ENCODE data around the gene TBC1D16. TPM values are rescaled to one million over a fixed set of nuclear protein-coding genes. Genes with fewer than 3 reads are reported as not detected.

TBC1D16 gene
- total RNA-seq, 1 experiment from 2014 or later, result 96.1 TPM

DNA sequence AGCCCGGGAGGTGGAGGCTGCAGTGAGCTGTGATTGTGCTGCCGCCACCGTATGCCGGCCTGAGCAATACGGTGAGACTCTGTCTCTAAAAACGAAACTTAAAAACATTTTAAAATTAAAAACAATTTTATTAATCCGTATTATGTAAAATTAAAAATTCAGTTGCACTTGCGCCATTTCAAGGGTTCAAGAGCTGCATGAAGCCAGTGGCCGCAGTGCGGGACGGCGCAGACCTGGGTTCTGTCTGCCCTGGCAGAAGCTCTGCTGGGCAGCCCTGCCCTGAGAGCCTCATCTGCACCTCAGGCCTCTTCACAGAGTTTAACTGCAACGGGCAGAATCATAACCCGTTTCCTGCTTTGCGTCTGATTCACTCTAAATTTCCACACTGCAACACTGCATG lies 31.7 kb downstream of the TBC1D16 start (continued):
- TF ChIP-seq, protein P1, sequence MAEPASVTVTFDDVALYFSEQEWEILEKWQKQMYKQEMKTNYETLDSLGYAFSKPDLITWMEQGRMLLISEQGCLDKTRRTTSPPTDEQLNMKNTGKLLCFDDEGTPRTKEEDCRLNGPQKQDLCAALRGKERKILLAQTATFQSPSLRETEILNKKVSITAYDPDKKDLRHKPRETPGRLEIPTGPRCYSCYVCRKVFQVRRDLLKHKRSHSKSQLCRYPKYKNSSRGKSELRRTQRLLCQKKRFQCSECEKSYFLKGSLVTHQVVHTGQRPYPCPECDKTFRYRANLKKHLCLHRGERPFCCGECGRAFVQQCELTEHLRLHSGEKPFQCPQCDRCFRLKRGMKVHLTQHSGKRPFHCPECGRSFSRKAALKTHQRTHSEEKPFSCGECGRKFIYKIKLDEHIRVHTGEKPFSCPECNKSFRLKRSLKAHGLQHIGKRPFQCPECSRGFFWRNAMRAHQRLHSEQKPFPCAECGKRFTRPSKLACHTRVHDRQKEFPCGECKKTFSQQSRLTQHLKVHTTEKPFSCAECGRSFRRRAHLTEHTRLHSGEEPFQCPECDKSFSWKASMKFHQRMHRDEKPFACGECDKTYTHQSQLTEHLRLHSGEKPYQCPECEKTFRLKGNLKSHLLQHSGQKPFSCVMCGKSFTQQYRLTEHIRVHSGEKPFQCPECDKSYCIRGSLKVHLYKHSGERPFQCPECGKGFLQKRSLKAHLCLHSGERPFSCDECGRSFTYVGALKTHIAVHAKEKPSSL (CRISPR knock-in tag; conservative IDR thresholded peaks at IDR 0.05), result no peak
- TF ChIP-seq NFYB (CRISPR knock-in tag; conservative IDR thresholded peaks at IDR 0.05; ENCODE audit: low read depth) (no peak), SMAD3 (CRISPR knock-in tag; IDR thresholded peaks at IDR 0.05; ENCODE audit: borderline replicate concordance) (no peak), ZNF416 (CRISPR knock-in tag; IDR thresholded peaks at IDR 0.05) (no peak), HMGA2 (CRISPR knock-in tag; IDR thresholded peaks at IDR 0.05) (no peak), OVOL2 (CRISPR knock-in tag; IDR thresholded peaks at IDR 0.05; ENCODE audit: borderline replicate concordance) (no peak), RORB (CRISPR knock-in tag; IDR thresholded peaks at IDR 0.05) (no peak)
- TF ChIP-seq, protein P2, sequence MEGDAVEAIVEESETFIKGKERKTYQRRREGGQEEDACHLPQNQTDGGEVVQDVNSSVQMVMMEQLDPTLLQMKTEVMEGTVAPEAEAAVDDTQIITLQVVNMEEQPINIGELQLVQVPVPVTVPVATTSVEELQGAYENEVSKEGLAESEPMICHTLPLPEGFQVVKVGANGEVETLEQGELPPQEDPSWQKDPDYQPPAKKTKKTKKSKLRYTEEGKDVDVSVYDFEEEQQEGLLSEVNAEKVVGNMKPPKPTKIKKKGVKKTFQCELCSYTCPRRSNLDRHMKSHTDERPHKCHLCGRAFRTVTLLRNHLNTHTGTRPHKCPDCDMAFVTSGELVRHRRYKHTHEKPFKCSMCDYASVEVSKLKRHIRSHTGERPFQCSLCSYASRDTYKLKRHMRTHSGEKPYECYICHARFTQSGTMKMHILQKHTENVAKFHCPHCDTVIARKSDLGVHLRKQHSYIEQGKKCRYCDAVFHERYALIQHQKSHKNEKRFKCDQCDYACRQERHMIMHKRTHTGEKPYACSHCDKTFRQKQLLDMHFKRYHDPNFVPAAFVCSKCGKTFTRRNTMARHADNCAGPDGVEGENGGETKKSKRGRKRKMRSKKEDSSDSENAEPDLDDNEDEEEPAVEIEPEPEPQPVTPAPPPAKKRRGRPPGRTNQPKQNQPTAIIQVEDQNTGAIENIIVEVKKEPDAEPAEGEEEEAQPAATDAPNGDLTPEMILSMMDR (IDR thresholded peaks at IDR 0.05), result no peak
- TF ChIP-seq, protein P3, sequence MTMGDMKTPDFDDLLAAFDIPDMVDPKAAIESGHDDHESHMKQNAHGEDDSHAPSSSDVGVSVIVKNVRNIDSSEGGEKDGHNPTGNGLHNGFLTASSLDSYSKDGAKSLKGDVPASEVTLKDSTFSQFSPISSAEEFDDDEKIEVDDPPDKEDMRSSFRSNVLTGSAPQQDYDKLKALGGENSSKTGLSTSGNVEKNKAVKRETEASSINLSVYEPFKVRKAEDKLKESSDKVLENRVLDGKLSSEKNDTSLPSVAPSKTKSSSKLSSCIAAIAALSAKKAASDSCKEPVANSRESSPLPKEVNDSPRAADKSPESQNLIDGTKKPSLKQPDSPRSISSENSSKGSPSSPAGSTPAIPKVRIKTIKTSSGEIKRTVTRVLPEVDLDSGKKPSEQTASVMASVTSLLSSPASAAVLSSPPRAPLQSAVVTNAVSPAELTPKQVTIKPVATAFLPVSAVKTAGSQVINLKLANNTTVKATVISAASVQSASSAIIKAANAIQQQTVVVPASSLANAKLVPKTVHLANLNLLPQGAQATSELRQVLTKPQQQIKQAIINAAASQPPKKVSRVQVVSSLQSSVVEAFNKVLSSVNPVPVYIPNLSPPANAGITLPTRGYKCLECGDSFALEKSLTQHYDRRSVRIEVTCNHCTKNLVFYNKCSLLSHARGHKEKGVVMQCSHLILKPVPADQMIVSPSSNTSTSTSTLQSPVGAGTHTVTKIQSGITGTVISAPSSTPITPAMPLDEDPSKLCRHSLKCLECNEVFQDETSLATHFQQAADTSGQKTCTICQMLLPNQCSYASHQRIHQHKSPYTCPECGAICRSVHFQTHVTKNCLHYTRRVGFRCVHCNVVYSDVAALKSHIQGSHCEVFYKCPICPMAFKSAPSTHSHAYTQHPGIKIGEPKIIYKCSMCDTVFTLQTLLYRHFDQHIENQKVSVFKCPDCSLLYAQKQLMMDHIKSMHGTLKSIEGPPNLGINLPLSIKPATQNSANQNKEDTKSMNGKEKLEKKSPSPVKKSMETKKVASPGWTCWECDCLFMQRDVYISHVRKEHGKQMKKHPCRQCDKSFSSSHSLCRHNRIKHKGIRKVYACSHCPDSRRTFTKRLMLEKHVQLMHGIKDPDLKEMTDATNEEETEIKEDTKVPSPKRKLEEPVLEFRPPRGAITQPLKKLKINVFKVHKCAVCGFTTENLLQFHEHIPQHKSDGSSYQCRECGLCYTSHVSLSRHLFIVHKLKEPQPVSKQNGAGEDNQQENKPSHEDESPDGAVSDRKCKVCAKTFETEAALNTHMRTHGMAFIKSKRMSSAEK (CRISPR knock-in tag; IDR thresholded peaks at IDR 0.05; ENCODE audit: borderline replicate concordance), result no peak

DNA sequence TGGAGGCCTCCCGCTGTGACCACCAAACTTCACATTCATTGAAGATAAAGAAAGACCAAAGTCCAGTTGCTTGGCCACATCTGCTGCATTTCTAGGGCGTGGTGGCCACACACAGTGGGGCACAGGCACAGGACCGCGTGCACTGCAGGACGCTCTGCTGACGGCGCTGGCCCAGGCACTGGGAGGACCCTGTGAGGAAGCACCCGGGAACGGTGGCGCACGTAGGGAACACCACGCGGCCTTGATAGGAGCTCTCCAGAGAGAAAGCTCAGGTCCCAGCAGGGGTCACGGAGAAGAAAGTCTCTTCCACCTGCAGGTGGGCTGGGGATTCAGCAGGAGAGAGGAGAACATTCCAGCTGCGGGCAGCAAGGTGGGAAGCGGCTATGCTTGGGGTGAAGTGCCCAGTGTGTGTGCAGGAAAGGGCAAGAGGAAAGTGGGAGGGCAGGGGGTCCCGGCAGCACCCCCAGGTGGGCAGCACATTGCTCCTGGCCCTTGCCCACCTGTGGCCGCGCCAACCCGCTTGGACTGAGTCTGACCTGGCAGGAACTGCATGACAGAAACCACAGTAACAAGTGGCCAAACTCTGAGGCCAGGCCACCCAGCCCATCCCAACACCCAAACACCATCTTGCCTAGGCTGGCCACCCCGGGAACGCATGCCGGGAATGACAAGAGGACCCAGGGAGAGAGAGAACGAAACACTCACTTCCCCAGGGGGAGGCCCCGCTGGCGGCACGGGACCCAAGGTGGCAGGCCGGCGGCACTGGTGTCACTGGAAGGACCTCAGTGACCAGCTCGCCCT lies 32.8 kb downstream of the TBC1D16 start:
- ATAC-seq, result no peak
- Mint-ChIP-seq H3K4me3 (no peak overlapping the region), H3K27me3 (ENCODE audit: low read depth) (no peaks in the 10 kb centered on the region), H3K27ac (no peak overlapping the region), H3K36me3 (peaks cover 23% of the 10 kb centered on the region), H3K4me1 (peaks cover 8% of the 10 kb centered on the region), H3K9me3 (peaks cover 6% of the 10 kb centered on the region; the same call in 1 of the 2 replicates)
- no peak for DNase-seq (ENCODE audit: low spot score)
- ChIA-PET CTCF (interaction anchor here (1.0 kb wide), 1 partner anchor 98 kb away, joined by 4 read pairs; the partner anchor contains the start of gene GAA), POLR2A (interaction anchor here (0.7 kb wide), 1 partner anchor 28 kb away, joined by 4 read pairs; no protein-coding TSS in a partner anchor)
- TF ChIP-seq ZNF416 (CRISPR knock-in tag; IDR thresholded peaks at IDR 0.05), result no peak
- no peak for TF ChIP-seq NFYB (CRISPR knock-in tag; conservative IDR thresholded peaks at IDR 0.05; ENCODE audit: low read depth)
- no peak for TF ChIP-seq PRRX2 (CRISPR knock-in tag; IDR thresholded peaks at IDR 0.05)
- no peak for TF ChIP-seq OVOL2 (CRISPR knock-in tag; IDR thresholded peaks at IDR 0.05; ENCODE audit: borderline replicate concordance)
- TF ChIP-seq, protein P4, sequence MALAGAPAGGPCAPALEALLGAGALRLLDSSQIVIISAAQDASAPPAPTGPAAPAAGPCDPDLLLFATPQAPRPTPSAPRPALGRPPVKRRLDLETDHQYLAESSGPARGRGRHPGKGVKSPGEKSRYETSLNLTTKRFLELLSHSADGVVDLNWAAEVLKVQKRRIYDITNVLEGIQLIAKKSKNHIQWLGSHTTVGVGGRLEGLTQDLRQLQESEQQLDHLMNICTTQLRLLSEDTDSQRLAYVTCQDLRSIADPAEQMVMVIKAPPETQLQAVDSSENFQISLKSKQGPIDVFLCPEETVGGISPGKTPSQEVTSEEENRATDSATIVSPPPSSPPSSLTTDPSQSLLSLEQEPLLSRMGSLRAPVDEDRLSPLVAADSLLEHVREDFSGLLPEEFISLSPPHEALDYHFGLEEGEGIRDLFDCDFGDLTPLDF (CRISPR knock-in tag; IDR thresholded peaks at IDR 0.05), result no peak
- TF ChIP-seq GABPB1 (CRISPR knock-in tag; IDR thresholded peaks at IDR 0.05), result no peak
- no peak for TF ChIP-seq NFATC4 (CRISPR knock-in tag; IDR thresholded peaks at IDR 0.05)
- no peak for TF ChIP-seq SMAD4 (CRISPR knock-in tag; IDR thresholded peaks at IDR 0.05)
- TF ChIP-seq GTF2I (CRISPR knock-in tag; conservative IDR thresholded peaks at IDR 0.05), result no peak
- TF ChIP-seq ZNF121 (CRISPR knock-in tag; IDR thresholded peaks at IDR 0.05), result no peak
- TF ChIP-seq EMX1 (CRISPR knock-in tag; IDR thresholded peaks at IDR 0.05), result no peak
- TF ChIP-seq, protein P5, sequence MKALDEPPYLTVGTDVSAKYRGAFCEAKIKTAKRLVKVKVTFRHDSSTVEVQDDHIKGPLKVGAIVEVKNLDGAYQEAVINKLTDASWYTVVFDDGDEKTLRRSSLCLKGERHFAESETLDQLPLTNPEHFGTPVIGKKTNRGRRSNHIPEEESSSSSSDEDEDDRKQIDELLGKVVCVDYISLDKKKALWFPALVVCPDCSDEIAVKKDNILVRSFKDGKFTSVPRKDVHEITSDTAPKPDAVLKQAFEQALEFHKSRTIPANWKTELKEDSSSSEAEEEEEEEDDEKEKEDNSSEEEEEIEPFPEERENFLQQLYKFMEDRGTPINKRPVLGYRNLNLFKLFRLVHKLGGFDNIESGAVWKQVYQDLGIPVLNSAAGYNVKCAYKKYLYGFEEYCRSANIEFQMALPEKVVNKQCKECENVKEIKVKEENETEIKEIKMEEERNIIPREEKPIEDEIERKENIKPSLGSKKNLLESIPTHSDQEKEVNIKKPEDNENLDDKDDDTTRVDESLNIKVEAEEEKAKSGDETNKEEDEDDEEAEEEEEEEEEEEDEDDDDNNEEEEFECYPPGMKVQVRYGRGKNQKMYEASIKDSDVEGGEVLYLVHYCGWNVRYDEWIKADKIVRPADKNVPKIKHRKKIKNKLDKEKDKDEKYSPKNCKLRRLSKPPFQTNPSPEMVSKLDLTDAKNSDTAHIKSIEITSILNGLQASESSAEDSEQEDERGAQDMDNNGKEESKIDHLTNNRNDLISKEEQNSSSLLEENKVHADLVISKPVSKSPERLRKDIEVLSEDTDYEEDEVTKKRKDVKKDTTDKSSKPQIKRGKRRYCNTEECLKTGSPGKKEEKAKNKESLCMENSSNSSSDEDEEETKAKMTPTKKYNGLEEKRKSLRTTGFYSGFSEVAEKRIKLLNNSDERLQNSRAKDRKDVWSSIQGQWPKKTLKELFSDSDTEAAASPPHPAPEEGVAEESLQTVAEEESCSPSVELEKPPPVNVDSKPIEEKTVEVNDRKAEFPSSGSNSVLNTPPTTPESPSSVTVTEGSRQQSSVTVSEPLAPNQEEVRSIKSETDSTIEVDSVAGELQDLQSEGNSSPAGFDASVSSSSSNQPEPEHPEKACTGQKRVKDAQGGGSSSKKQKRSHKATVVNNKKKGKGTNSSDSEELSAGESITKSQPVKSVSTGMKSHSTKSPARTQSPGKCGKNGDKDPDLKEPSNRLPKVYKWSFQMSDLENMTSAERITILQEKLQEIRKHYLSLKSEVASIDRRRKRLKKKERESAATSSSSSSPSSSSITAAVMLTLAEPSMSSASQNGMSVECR (CRISPR knock-in tag; IDR thresholded peaks at IDR 0.05; ENCODE audit: borderline replicate concordance), result no peak
- no peak for TF ChIP-seq ESRRA (CRISPR knock-in tag; IDR thresholded peaks at IDR 0.05; ENCODE audit: borderline replicate concordance)
- TF ChIP-seq ZNF232 (CRISPR knock-in tag; IDR thresholded peaks at IDR 0.05), result no peak
- TF ChIP-seq, protein P6, sequence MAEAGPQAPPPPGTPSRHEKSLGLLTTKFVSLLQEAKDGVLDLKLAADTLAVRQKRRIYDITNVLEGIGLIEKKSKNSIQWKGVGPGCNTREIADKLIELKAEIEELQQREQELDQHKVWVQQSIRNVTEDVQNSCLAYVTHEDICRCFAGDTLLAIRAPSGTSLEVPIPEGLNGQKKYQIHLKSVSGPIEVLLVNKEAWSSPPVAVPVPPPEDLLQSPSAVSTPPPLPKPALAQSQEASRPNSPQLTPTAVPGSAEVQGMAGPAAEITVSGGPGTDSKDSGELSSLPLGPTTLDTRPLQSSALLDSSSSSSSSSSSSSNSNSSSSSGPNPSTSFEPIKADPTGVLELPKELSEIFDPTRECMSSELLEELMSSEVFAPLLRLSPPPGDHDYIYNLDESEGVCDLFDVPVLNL (CRISPR knock-in tag; IDR thresholded peaks at IDR 0.05; ENCODE audit: borderline replicate concordance, low read depth), result no peak
